Measurements from ENCODE around the gene SAMD10.
"Not testable (repeated sequence)": the region's sequence is repeated elsewhere in the genome, so short reads cannot be mapped to it uniquely, and the experiment has no call there.

DNA sequence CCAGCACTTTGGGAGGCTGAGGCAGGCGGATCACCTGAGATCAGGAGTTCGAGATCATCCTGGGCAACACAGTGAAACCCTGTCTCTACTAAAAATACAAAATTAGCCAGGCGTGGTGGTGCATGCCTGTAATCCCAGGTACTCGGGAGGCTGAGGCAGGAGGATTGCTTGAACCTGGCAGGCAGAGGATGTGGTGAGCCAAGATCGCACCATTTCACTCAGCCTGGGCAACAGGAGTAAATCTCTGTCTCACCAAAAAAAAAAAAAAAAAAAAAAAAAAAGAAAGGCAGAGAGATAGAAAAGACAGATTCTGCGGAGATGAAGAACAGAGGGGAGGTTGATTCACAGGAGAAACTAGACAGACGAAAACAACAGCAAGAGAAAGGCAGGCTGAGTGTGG lies 2.9 kb downstream of the SAMD10 start:
- TF ChIP-seq RCOR1 (IDR thresholded peaks at IDR 0.05; ENCODE audit: low read length); EZH2phosphoT487 (IDR thresholded peaks at IDR 0.05; ENCODE audit: borderline replicate concordance, low read depth); CHD2 (IDR thresholded peaks at IDR 0.05; ENCODE audit: low read length, partially characterized antibody); POLR2AphosphoS5 (IDR thresholded peaks at IDR 0.05; ENCODE audit: low read depth, low read length); CTCF (IDR thresholded peaks at IDR 0.05); YY1 (IDR thresholded peaks at IDR 0.05; ENCODE audit: low read depth); REST (IDR thresholded peaks at IDR 0.05; ENCODE audit: low read depth, low read length); FOXJ3 (CRISPR knock-in tag; IDR thresholded peaks at IDR 0.05); RFX5 (IDR thresholded peaks at IDR 0.05; ENCODE audit: low read length); USF1 (IDR thresholded peaks at IDR 0.05; ENCODE audit: borderline replicate concordance, low read depth); TAF1 (IDR thresholded peaks at IDR 0.05; ENCODE audit: borderline replicate concordance, low read depth, low read length): not testable (repeated sequence)
- TF ChIP-seq, protein P1, sequence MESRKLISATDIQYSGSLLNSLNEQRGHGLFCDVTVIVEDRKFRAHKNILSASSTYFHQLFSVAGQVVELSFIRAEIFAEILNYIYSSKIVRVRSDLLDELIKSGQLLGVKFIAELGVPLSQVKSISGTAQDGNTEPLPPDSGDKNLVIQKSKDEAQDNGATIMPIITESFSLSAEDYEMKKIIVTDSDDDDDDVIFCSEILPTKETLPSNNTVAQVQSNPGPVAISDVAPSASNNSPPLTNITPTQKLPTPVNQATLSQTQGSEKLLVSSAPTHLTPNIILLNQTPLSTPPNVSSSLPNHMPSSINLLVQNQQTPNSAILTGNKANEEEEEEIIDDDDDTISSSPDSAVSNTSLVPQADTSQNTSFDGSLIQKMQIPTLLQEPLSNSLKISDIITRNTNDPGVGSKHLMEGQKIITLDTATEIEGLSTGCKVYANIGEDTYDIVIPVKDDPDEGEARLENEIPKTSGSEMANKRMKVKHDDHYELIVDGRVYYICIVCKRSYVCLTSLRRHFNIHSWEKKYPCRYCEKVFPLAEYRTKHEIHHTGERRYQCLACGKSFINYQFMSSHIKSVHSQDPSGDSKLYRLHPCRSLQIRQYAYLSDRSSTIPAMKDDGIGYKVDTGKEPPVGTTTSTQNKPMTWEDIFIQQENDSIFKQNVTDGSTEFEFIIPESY (IDR thresholded peaks at IDR 0.05; ENCODE audit: borderline replicate concordance, low read depth): not testable (repeated sequence)
